ENCODE results near the gene QKI.
A peak's percentile ranks its signal among the peaks of the same experiment; 100 is the strongest.
"Not testable (repeated sequence)": the region's sequence is repeated elsewhere in the genome, so short reads cannot be mapped to it uniquely, and the experiment has no call there.

QKI gene

DNA sequence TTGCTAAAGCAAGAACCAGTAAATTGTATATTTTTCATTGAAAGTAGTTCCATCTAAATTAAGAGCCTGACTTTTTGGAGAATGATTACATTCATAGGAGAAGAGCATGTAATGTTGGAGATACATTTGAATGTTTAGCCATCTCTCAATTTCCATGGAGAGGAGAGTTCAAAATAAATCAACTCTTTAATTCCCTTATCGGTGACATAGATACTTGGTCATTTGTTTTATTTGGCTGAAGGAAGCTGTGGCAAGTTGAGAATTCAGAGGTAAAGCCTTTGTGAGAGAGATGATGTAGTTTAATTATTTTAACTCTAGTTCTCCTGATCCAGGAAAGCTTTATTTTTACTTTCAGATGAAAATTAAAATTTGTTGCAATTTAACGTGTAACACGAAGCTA lies 22.3 kb downstream of the QKI start:
- no peak overlapping the region for H3K27ac ChIP-seq (ENCODE audit: insufficient read depth, low read length, poor library complexity, severe bottlenecking)
- no peak for DNase-seq
- H3K36me3 ChIP-seq (ENCODE audit: control insufficient read depth, insufficient read depth, low read length), result no peaks in the 10 kb centered on the region
- peaks cover 8% of the 10 kb centered on the region for H3K4me1 ChIP-seq (ENCODE audit: control insufficient read depth, insufficient read depth, low read length, poor library complexity, severe bottlenecking)
- no peaks in the 10 kb centered on the region for H3K9me3 ChIP-seq (ENCODE audit: control insufficient read depth, low read length)
- H3K27me3 ChIP-seq (replicated peaks; ENCODE audit: control insufficient read depth, insufficient read depth, low read length, poor library complexity, severe bottlenecking), result no peaks in the 10 kb centered on the region
- H3K4me3 ChIP-seq (ENCODE audit: insufficient read depth, low read depth, low read length, poor library complexity, severe bottlenecking), result no peak overlapping the region

- Histone ChIP-seq H3K4me3 (ENCODE audit: insufficient read depth, low read depth, low read length, poor library complexity, severe bottlenecking) (no peak overlapping the region), H3K9me3 (ENCODE audit: control insufficient read depth, low read length) (no peaks in the 10 kb centered on the region), H3K4me1 (ENCODE audit: control insufficient read depth, insufficient read depth, low read length, poor library complexity, severe bottlenecking) (peaks cover 8% of the 10 kb centered on the region), H3K36me3 (ENCODE audit: control insufficient read depth, insufficient read depth, low read length) (no peaks in the 10 kb centered on the region), H3K27me3 (replicated peaks; ENCODE audit: control insufficient read depth, insufficient read depth, low read length, poor library complexity, severe bottlenecking) (no peaks in the 10 kb centered on the region), H3K27ac (ENCODE audit: insufficient read depth, low read length, poor library complexity, severe bottlenecking) (no peak overlapping the region)
- no peak for DNase-seq
Observed at GRCh38 chr6:163437466-163437865, 22.9 kb downstream of the QKI start.

GRCh38 chr6:163438298-163438939 lies 23.9 kb downstream of the QKI start:
- H3K9me3 ChIP-seq (ENCODE audit: control insufficient read depth, low read length), result no peaks in the 10 kb centered on the region
- no peaks in the 10 kb centered on the region for H3K27me3 ChIP-seq (replicated peaks; ENCODE audit: control insufficient read depth, insufficient read depth, low read length, poor library complexity, severe bottlenecking)
- H3K36me3 ChIP-seq (ENCODE audit: control insufficient read depth, insufficient read depth, low read length), result no peaks in the 10 kb centered on the region
- H3K4me1 ChIP-seq (ENCODE audit: control insufficient read depth, insufficient read depth, low read length, poor library complexity, severe bottlenecking), result peaks cover 8% of the 10 kb centered on the region
- no peak overlapping the region for H3K4me3 ChIP-seq (ENCODE audit: insufficient read depth, low read depth, low read length, poor library complexity, severe bottlenecking)
- H3K27ac ChIP-seq (ENCODE audit: insufficient read depth, low read length, poor library complexity, severe bottlenecking), result no peak overlapping the region
- DNase-seq, result no peak

GRCh38 chr6:163438940-163439335 lies 24.4 kb downstream of the QKI start:
- Histone ChIP-seq H3K9me3 (ENCODE audit: control insufficient read depth, low read length) (no peaks in the 10 kb centered on the region), H3K4me3 (ENCODE audit: insufficient read depth, low read depth, low read length, poor library complexity, severe bottlenecking) (no peak overlapping the region), H3K27me3 (replicated peaks; ENCODE audit: control insufficient read depth, insufficient read depth, low read length, poor library complexity, severe bottlenecking) (no peaks in the 10 kb centered on the region), H3K4me1 (ENCODE audit: control insufficient read depth, insufficient read depth, low read length, poor library complexity, severe bottlenecking) (peaks cover 5% of the 10 kb centered on the region), H3K36me3 (ENCODE audit: control insufficient read depth, insufficient read depth, low read length) (no peaks in the 10 kb centered on the region), H3K27ac (ENCODE audit: insufficient read depth, low read length, poor library complexity, severe bottlenecking) (no peak overlapping the region)
- peak in 2 of 3 donors; percentile 13 to 27 for DNase-seq

GRCh38 chr6:163439390-163439789 lies 24.9 kb downstream of the QKI start:
- not testable (repeated sequence) for H3K4me1 ChIP-seq (ENCODE audit: control insufficient read depth, insufficient read depth, low read length, poor library complexity, severe bottlenecking); H3K27ac ChIP-seq (ENCODE audit: insufficient read depth, low read length, poor library complexity, severe bottlenecking); H3K4me3 ChIP-seq (ENCODE audit: insufficient read depth, low read depth, low read length, poor library complexity, severe bottlenecking); H3K9me3 ChIP-seq (ENCODE audit: control insufficient read depth, low read length); DNase-seq; H3K36me3 ChIP-seq (ENCODE audit: control insufficient read depth, insufficient read depth, low read length); H3K27me3 ChIP-seq (replicated peaks; ENCODE audit: control insufficient read depth, insufficient read depth, low read length, poor library complexity, severe bottlenecking)

DNA sequence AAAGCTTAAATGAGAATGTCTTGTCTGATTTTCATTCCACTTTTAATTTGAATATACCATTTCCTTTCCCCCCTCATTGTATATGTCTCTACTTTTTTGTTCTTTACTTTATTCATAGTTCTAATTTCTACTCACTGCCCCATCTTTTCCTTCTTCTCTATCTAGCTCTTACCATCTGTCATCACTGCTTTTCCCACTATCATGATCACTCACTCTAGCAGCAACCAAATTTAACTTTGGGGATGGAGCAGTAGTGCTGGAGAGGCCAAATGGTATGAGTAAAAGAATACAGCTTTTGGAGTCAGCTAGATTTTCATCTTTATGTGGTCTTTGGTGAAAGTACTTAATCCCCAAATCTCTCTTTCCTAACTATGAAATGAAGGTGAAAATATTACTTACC lies 25.5 kb downstream of the QKI start:
- no peak overlapping the region for H3K4me3 ChIP-seq (ENCODE audit: insufficient read depth, low read depth, low read length, poor library complexity, severe bottlenecking)
- H3K27me3 ChIP-seq (replicated peaks; ENCODE audit: control insufficient read depth, insufficient read depth, low read length, poor library complexity, severe bottlenecking), result no peaks in the 10 kb centered on the region
- no peaks in the 10 kb centered on the region for H3K9me3 ChIP-seq (ENCODE audit: control insufficient read depth, low read length)
- peaks cover 5% of the 10 kb centered on the region for H3K4me1 ChIP-seq (ENCODE audit: control insufficient read depth, insufficient read depth, low read length, poor library complexity, severe bottlenecking)
- H3K36me3 ChIP-seq (ENCODE audit: control insufficient read depth, insufficient read depth, low read length), result no peaks in the 10 kb centered on the region
- DNase-seq, result no peak
- no peak overlapping the region for H3K27ac ChIP-seq (ENCODE audit: insufficient read depth, low read length, poor library complexity, severe bottlenecking)

- DNase-seq, result no peak
- Histone ChIP-seq H3K27me3 (replicated peaks; ENCODE audit: control insufficient read depth, insufficient read depth, low read length, poor library complexity, severe bottlenecking) (no peaks in the 10 kb centered on the region), H3K4me1 (ENCODE audit: control insufficient read depth, insufficient read depth, low read length, poor library complexity, severe bottlenecking) (peaks cover 5% of the 10 kb centered on the region), H3K27ac (ENCODE audit: insufficient read depth, low read length, poor library complexity, severe bottlenecking) (no peak overlapping the region), H3K9me3 (ENCODE audit: control insufficient read depth, low read length) (no peaks in the 10 kb centered on the region), H3K4me3 (ENCODE audit: insufficient read depth, low read depth, low read length, poor library complexity, severe bottlenecking) (no peak overlapping the region), H3K36me3 (ENCODE audit: control insufficient read depth, insufficient read depth, low read length) (no peaks in the 10 kb centered on the region)
Observed at GRCh38 chr6:163442336-163442735, 27.8 kb downstream of the QKI start.

GRCh38 chr6:163444077-163444476 lies 29.6 kb downstream of the QKI start:
- Histone ChIP-seq H3K27ac (ENCODE audit: insufficient read depth, low read length, poor library complexity, severe bottlenecking) (no peak overlapping the region), H3K9me3 (ENCODE audit: control insufficient read depth, low read length) (no peaks in the 10 kb centered on the region), H3K4me3 (ENCODE audit: insufficient read depth, low read depth, low read length, poor library complexity, severe bottlenecking) (no peak overlapping the region), H3K27me3 (replicated peaks; ENCODE audit: control insufficient read depth, insufficient read depth, low read length, poor library complexity, severe bottlenecking) (no peaks in the 10 kb centered on the region), H3K4me1 (ENCODE audit: control insufficient read depth, insufficient read depth, low read length, poor library complexity, severe bottlenecking) (no peaks in the 10 kb centered on the region), H3K36me3 (ENCODE audit: control insufficient read depth, insufficient read depth, low read length) (no peaks in the 10 kb centered on the region)
- no peak for DNase-seq

DNA sequence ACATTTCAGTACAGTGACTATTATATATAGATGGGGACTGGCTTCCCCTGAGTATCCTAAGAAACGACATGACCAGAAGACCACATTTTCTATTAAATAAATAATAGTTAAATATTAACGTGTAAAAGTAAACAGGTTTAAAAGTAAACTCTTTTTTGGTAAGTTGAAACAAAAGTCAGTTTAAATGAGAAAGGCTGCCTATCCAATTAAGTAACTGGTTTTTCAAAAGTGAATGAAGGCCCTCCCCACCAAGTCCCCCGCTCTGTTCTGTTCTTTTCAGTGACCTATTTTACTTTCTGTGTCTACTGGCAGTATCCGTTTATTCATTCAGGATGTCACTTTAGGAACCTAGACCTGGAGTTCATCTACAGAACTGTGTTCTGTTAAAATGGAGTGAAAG lies 32.0 kb downstream of the QKI start:
- H3K36me3 ChIP-seq (ENCODE audit: control insufficient read depth, insufficient read depth, low read length), result no peaks in the 10 kb centered on the region
- no peak for DNase-seq
- H3K4me3 ChIP-seq (ENCODE audit: insufficient read depth, low read depth, low read length, poor library complexity, severe bottlenecking), result no peak overlapping the region
- H3K27me3 ChIP-seq (replicated peaks; ENCODE audit: control insufficient read depth, insufficient read depth, low read length, poor library complexity, severe bottlenecking), result no peaks in the 10 kb centered on the region
- no peaks in the 10 kb centered on the region for H3K9me3 ChIP-seq (ENCODE audit: control insufficient read depth, low read length)
- H3K4me1 ChIP-seq (ENCODE audit: control insufficient read depth, insufficient read depth, low read length, poor library complexity, severe bottlenecking), result no peaks in the 10 kb centered on the region
- no peak overlapping the region for H3K27ac ChIP-seq (ENCODE audit: insufficient read depth, low read length, poor library complexity, severe bottlenecking)

- Histone ChIP-seq H3K4me1 (ENCODE audit: control insufficient read depth, insufficient read depth, low read length, poor library complexity, severe bottlenecking) (no peaks in the 10 kb centered on the region), H3K36me3 (ENCODE audit: control insufficient read depth, insufficient read depth, low read length) (no peaks in the 10 kb centered on the region), H3K9me3 (ENCODE audit: control insufficient read depth, low read length) (no peaks in the 10 kb centered on the region), H3K27me3 (replicated peaks; ENCODE audit: control insufficient read depth, insufficient read depth, low read length, poor library complexity, severe bottlenecking) (no peaks in the 10 kb centered on the region), H3K4me3 (ENCODE audit: insufficient read depth, low read depth, low read length, poor library complexity, severe bottlenecking) (no peak overlapping the region), H3K27ac (ENCODE audit: insufficient read depth, low read length, poor library complexity, severe bottlenecking) (no peak overlapping the region)
- DNase-seq, result no peak
Observed at GRCh38 chr6:163449076-163449475, 34.6 kb downstream of the QKI start.
